Measurements from ENCODE around the gene SIAH3.

GRCh38 chr13:45849408-45849807, 2.1 kb downstream of the SIAH3 start:
- TF ChIP-seq, protein P1, sequence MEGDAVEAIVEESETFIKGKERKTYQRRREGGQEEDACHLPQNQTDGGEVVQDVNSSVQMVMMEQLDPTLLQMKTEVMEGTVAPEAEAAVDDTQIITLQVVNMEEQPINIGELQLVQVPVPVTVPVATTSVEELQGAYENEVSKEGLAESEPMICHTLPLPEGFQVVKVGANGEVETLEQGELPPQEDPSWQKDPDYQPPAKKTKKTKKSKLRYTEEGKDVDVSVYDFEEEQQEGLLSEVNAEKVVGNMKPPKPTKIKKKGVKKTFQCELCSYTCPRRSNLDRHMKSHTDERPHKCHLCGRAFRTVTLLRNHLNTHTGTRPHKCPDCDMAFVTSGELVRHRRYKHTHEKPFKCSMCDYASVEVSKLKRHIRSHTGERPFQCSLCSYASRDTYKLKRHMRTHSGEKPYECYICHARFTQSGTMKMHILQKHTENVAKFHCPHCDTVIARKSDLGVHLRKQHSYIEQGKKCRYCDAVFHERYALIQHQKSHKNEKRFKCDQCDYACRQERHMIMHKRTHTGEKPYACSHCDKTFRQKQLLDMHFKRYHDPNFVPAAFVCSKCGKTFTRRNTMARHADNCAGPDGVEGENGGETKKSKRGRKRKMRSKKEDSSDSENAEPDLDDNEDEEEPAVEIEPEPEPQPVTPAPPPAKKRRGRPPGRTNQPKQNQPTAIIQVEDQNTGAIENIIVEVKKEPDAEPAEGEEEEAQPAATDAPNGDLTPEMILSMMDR (IDR thresholded peaks at IDR 0.05; ENCODE audit: low read depth, low read length, missing input control), result no peak
- no peak for TF ChIP-seq TAF1 (conservative IDR thresholded peaks at IDR 0.05)
- TF ChIP-seq REST (IDR thresholded peaks at IDR 0.05), result no peak
- no peak for TF ChIP-seq YY1 (IDR thresholded peaks at IDR 0.05)
- no peak for TF ChIP-seq EGR1 (IDR thresholded peaks at IDR 0.05; ENCODE audit: low read depth in 2 of 2)
- no peak for TF ChIP-seq SP1 (IDR thresholded peaks at IDR 0.05)
- TF ChIP-seq, protein P2, sequence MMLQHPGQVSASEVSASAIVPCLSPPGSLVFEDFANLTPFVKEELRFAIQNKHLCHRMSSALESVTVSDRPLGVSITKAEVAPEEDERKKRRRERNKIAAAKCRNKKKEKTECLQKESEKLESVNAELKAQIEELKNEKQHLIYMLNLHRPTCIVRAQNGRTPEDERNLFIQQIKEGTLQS (IDR thresholded peaks at IDR 0.05), result no peak
- TF ChIP-seq RAD21 (IDR thresholded peaks at IDR 0.05), result no peak
- no peak for TF ChIP-seq GABPA (IDR thresholded peaks at IDR 0.05 in 1 of 2, conservative IDR thresholded peaks at IDR 0.05 in 1 of 2)
- no peak for TF ChIP-seq MAX (IDR thresholded peaks at IDR 0.05)
- TF ChIP-seq JUND (IDR thresholded peaks at IDR 0.05), result no peak
- TF ChIP-seq FOXA1 (IDR thresholded peaks at IDR 0.05), result no peak

Measured in liver (tissue), 3 donors.